Measurements from ENCODE around the gene TRAF1.
A peak's percentile ranks its signal among the peaks of the same experiment; 100 is the strongest.

Gene TRAF1

DNA sequence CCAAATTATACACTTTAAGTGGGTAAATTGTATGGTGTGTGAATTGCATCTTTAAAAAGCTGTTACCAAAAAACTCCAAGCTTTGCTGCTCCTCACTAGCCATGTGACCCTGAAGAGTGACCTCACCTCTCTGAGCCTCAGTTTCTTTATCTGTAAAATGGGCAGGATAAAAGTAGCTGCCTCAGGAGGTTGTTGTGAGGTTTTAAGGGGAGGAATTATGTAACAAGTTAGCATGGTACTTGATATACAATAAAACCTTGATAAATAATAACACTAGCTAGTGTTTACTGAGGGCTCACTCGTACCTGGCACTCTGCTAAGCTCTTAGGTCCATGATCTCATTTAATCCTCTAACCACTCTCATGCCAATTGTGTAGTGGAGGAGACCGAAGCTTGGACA is 30.6 kb downstream of the TRAF1 start:
- H4K20me1 ChIP-seq (ENCODE audit: insufficient read depth, low read length, poor library complexity, severe bottlenecking) = no peaks in the 10 kb centered on the region
- no peak overlapping the region for H2AFZ ChIP-seq (ENCODE audit: low read length)
- H3K79me2 ChIP-seq (ENCODE audit: insufficient read depth, low read length) = no peaks in the 10 kb centered on the region
- H3K4me1 ChIP-seq (ENCODE audit: insufficient read depth, low read length, poor library complexity, severe bottlenecking) = peaks cover 74% of the 10 kb centered on the region
- no peaks in the 10 kb centered on the region for H3K9me2 ChIP-seq (replicated peaks; ENCODE audit: low read depth, low read length)
- no peaks in the 10 kb centered on the region for H3K9me3 ChIP-seq (ENCODE audit: insufficient read depth, low read depth, low read length)
- no peak overlapping the region for H3K4me3 ChIP-seq (ENCODE audit: low read length, poor library complexity, severe bottlenecking)
- no peaks in the 10 kb centered on the region for H3K27me3 ChIP-seq (ENCODE audit: insufficient read depth, low read length, poor library complexity, severe bottlenecking)
- H3K36me3 ChIP-seq (ENCODE audit: insufficient read depth, low read length) = no peaks in the 10 kb centered on the region
- H3F3A ChIP-seq (ENCODE audit: low read depth) = peaks cover 13% of the 10 kb centered on the region; the same call in 1 of the 2 replicates
- TF ChIP-seq EZH2phosphoT487 (IDR thresholded peaks at IDR 0.05; ENCODE audit: borderline replicate concordance) = no peak
- TF ChIP-seq, protein P1, sequence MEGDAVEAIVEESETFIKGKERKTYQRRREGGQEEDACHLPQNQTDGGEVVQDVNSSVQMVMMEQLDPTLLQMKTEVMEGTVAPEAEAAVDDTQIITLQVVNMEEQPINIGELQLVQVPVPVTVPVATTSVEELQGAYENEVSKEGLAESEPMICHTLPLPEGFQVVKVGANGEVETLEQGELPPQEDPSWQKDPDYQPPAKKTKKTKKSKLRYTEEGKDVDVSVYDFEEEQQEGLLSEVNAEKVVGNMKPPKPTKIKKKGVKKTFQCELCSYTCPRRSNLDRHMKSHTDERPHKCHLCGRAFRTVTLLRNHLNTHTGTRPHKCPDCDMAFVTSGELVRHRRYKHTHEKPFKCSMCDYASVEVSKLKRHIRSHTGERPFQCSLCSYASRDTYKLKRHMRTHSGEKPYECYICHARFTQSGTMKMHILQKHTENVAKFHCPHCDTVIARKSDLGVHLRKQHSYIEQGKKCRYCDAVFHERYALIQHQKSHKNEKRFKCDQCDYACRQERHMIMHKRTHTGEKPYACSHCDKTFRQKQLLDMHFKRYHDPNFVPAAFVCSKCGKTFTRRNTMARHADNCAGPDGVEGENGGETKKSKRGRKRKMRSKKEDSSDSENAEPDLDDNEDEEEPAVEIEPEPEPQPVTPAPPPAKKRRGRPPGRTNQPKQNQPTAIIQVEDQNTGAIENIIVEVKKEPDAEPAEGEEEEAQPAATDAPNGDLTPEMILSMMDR (conservative IDR thresholded peaks at IDR 0.05; ENCODE audit: low read length) = no peak
- no peak overlapping the region for H3K4me2 ChIP-seq (ENCODE audit: low read depth, low read length, poor library complexity, severe bottlenecking)
- peak overlapping the region; percentile 80 for H3K9ac ChIP-seq (ENCODE audit: low read depth, low read length, poor library complexity, severe bottlenecking)

DNA sequence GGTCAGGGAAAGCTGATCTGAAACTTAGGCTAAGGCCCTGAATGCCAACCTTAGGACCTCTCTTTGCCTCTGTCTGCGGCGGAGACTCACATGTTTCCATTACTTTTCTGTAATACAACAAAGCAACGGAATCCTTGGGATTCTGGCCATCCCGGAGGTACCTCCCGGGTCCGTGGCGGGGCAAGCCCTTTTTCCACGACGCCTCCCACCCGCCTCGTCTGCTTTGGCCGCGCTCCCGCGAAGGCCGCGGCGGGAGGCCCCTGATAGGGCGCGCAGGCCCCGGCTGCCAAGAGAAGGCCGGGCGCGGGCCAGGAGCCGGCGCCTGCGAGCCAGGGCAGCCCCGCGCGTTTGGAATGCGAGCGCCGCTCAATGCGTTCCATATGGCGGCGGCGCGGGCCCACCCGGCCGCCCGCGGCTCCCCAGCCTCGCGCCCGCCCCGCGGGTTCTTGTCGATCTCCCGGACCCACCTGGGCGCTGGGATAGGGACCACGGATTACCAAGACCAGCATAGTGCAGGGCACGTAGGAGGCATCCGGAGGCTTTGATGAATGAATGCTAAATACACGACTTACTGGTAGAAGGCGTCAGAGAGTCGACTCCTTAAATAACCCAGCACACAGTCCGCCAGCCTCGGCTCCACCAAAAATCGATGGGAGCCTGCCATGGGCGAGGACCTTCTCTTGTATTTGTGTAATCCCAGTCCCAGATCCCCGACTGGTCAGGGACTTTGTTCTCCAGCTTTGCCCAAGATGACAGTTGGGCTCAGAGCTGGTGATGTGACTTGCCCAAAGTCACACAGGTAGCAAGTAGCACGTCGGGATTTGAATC is 32.1 kb downstream of the TRAF1 start:
- Histone ChIP-seq H4K20me1 (ENCODE audit: insufficient read depth, low read length, poor library complexity, severe bottlenecking) (no peaks in the 10 kb centered on the region), H3K36me3 (ENCODE audit: insufficient read depth, low read length) (no peaks in the 10 kb centered on the region), H3K4me2 (ENCODE audit: low read depth, low read length, poor library complexity, severe bottlenecking) (no peak overlapping the region), H2AFZ (ENCODE audit: low read length) (no peak overlapping the region), H3K9ac (ENCODE audit: low read depth, low read length, poor library complexity, severe bottlenecking) (peak overlapping the region; percentile 80), H3K27me3 (ENCODE audit: insufficient read depth, low read length, poor library complexity, severe bottlenecking) (no peaks in the 10 kb centered on the region), H3F3A (ENCODE audit: low read depth) (peaks cover 13% of the 10 kb centered on the region; the same call in 1 of the 2 replicates), H3K79me2 (ENCODE audit: insufficient read depth, low read length) (no peaks in the 10 kb centered on the region), H3K9me3 (ENCODE audit: insufficient read depth, low read depth, low read length) (no peaks in the 10 kb centered on the region), H3K4me1 (ENCODE audit: insufficient read depth, low read length, poor library complexity, severe bottlenecking) (peaks cover 81% of the 10 kb centered on the region), H3K4me3 (ENCODE audit: low read length, poor library complexity, severe bottlenecking) (no peak overlapping the region), H3K9me2 (replicated peaks; ENCODE audit: low read depth, low read length) (no peaks in the 10 kb centered on the region)
- TF ChIP-seq, protein P1 (conservative IDR thresholded peaks at IDR 0.05; ENCODE audit: low read length) = no peak
- no peak for TF ChIP-seq EZH2phosphoT487 (IDR thresholded peaks at IDR 0.05; ENCODE audit: borderline replicate concordance)

DNA sequence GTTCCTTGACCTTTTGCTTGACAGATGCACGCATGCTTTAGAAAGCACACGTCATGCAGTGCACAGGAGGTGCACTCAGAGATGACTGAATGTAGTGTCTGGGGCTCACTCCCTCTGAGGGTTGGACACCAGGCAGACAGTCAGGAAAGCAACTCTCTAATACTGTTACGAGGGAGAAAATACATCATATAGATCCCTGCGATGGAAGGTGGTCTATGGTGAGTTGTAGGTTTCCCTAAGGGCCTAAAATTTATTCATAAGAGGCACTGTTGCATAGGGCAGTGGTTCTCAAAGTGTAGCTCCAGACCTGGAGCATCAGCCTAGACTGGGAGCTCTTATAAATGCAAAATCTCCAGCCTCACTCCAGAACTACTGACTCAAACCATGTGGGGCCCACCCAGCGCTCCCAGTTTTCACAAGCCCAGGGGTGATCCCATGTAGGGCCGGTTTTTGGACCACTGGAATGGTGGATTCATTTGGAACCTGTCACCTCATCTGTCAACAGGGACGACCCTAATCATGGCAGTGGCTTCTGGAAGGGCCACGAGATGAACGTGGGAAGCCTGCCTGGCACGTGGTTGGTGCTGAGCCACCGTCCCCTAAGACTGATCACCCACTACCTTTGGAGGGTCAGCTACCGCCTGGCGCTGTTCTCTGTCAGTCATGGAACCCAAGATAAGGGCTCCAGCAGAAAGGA is 32.8 kb downstream of the TRAF1 start:
- Histone ChIP-seq H3K9me2 (replicated peaks; ENCODE audit: low read depth, low read length) (no peaks in the 10 kb centered on the region), H3K4me3 (ENCODE audit: low read length, poor library complexity, severe bottlenecking) (no peak overlapping the region)

More for the DNA sequence above, 32.8 kb downstream of the TRAF1 start:
- no peaks in the 10 kb centered on the region for H3K27me3 ChIP-seq (ENCODE audit: insufficient read depth, low read length, poor library complexity, severe bottlenecking)
- no peaks in the 10 kb centered on the region for H3K9me3 ChIP-seq (ENCODE audit: insufficient read depth, low read depth, low read length)
- peaks cover 13% of the 10 kb centered on the region; the same call in 1 of the 2 replicates for H3F3A ChIP-seq (ENCODE audit: low read depth)
- no peak for TF ChIP-seq EZH2phosphoT487 (IDR thresholded peaks at IDR 0.05; ENCODE audit: borderline replicate concordance)
- TF ChIP-seq, protein P1 (conservative IDR thresholded peaks at IDR 0.05; ENCODE audit: low read length) = no peak
- no peak overlapping the region for H2AFZ ChIP-seq (ENCODE audit: low read length)
- peaks cover 79% of the 10 kb centered on the region for H3K4me1 ChIP-seq (ENCODE audit: insufficient read depth, low read length, poor library complexity, severe bottlenecking)
- no peaks in the 10 kb centered on the region for H3K36me3 ChIP-seq (ENCODE audit: insufficient read depth, low read length)
- peak overlapping the region; percentile 27 for H3K9ac ChIP-seq (ENCODE audit: low read depth, low read length, poor library complexity, severe bottlenecking)
- H3K4me2 ChIP-seq (ENCODE audit: low read depth, low read length, poor library complexity, severe bottlenecking) = peak overlapping the region; percentile 2
- H3K79me2 ChIP-seq (ENCODE audit: insufficient read depth, low read length) = no peaks in the 10 kb centered on the region
- H4K20me1 ChIP-seq (ENCODE audit: insufficient read depth, low read length, poor library complexity, severe bottlenecking) = no peaks in the 10 kb centered on the region
